OCI-LY7 (cell line): ENCODE results near the gene DDC. TPM values are rescaled to one million over a fixed set of nuclear protein-coding genes. Genes with fewer than 3 reads are reported as not detected.

Experiments used
- BruUV-seq: library from RNA; stranded (reverse); fragments of 400-500 nt; replicated peaks from 2 replicates; lab custom pipeline; 2021; lab: Mats Ljungman, UMichigan
- CTCF ChIA-PET: fragments of 300-600 bp; sonication (Branson Sonifier 250); formaldehyde crosslinking; loops from one replicate; lab custom pipeline; 2022; ENCODE audit warnings: antibody characterized with exemption; ENCODE audit not compliant: unreplicated experiment; lab: Charles Lee
- POLR2A ChIA-PET: fragments of 300-600 bp; sonication (Branson Sonifier 250); formaldehyde crosslinking; loops from one replicate; lab custom pipeline; 2022; ENCODE audit warnings: antibody characterized with exemption; lab: Charles Lee
- DNase-seq: peaks from one replicate; pipeline ENCODE4 v3.0.0-alpha.2; 2015; ENCODE audit warnings: low spot score
- H2AFZ ChIP-seq: fragments of 200-600 bp; sonication (generic), shearing (Covaris generic); 2 replicates; pipeline ENCODE4 v1.6.1; 2014; ENCODE audit warnings: mild to moderate bottlenecking, antibody characterized with exemption, low read length, moderate library complexity
- H3K27ac ChIP-seq: fragments of 200-600 bp; sonication (generic); 2 replicates; pipeline ENCODE4 v1.5.1; 2014; ENCODE audit warnings: mixed run types, low read depth, mild to moderate bottlenecking, moderate library complexity, low read length, inconsistent platforms; ENCODE audit not compliant: poor library complexity, severe bottlenecking
- H3K36me3 ChIP-seq: fragments of 200-600 bp; sonication (generic); 2 replicates; pipeline ENCODE4 v1.6.1; 2014; ENCODE audit warnings: mild to moderate bottlenecking, antibody characterized with exemption, low read length, moderate library complexity, mixed read lengths; ENCODE audit not compliant: insufficient read depth
- H3K4me1 ChIP-seq: fragments of 200-600 bp; sonication (generic); 2 replicates; pipeline ENCODE4 v1.5.1; 2014; ENCODE audit warnings: mild to moderate bottlenecking, low read length; ENCODE audit not compliant: insufficient read depth, poor library complexity, severe bottlenecking
- H3K4me2 ChIP-seq: fragments of 200-600 bp; sonication (generic); 2 replicates; pipeline ENCODE4 v1.6.1; 2014; ENCODE audit warnings: mild to moderate bottlenecking, low read length
- H3K4me3 ChIP-seq: fragments of 200-600 bp; sonication (generic); 2 replicates; pipeline ENCODE4 v1.5.1; 2014; ENCODE audit warnings: mild to moderate bottlenecking, low read depth, low read length; ENCODE audit not compliant: poor library complexity, severe bottlenecking
- H3K79me2 ChIP-seq: fragments of 200-600 bp; sonication (generic); 2 replicates; pipeline ENCODE4 v1.6.1; 2016; ENCODE audit warnings: low read depth, mild to moderate bottlenecking, low read length, moderate library complexity, mixed read lengths; ENCODE audit not compliant: insufficient read depth
- H3K9me2 ChIP-seq: fragments of 200-600 bp; sonication (generic); 2 replicates; pipeline ENCODE4 v1.6.1; 2016; ENCODE audit warnings: mild to moderate bottlenecking, low read length, mixed read lengths; ENCODE audit not compliant: insufficient read depth
- H3K9me3 ChIP-seq: fragments of 200-600 bp; sonication (generic); 2 replicates; pipeline ENCODE4 v1.6.1; 2014; ENCODE audit warnings: mild to moderate bottlenecking, mixed run types, low read length, mixed read lengths
- H4K20me1 ChIP-seq: fragments of 200-600 bp; sonication (generic); 2 replicates; pipeline ENCODE4 v1.6.1; 2014; ENCODE audit warnings: mild to moderate bottlenecking, antibody characterized with exemption, low read length, moderate library complexity, mixed read lengths; ENCODE audit not compliant: insufficient read depth
- EZH2phosphoT487 ChIP-seq: fragments of 200-600 bp; sonication (generic); IDR thresholded peaks from 2 replicates; pipeline ENCODE4 v1.6.1; 2018; ENCODE audit warnings: low read depth, borderline replicate concordance, mild to moderate bottlenecking, mixed run types, antibody characterized with exemption, low read length, moderate library complexity, mixed read lengths
- intact Hi-C: fragments of 100-400 bp; cut with micrococcal nuclease; formaldehyde crosslinking; loops from one replicate; pipeline ENCODE4 v1.10.0; 2022; ENCODE audit not compliant: unreplicated experiment
- total RNA-seq, 2 experiments: library from RNA; depleted of rRNA in 1 of 2; stranded (reverse); fragments of >200 nt in 1 of 2; shearing (Covaris generic) in 1 of 2; gene quantifications; 2 replicates each; pipeline ENCODE4 v1.2.3, GENCODE V29; 2014 to 2022
- TF ChIP-seq, protein P1 (sequence below): fragments of 200-600 bp; sonication (generic); conservative IDR thresholded peaks from 2 replicates; pipeline ENCODE4 v1.5.1; 2014; ENCODE audit warnings: mild to moderate bottlenecking, antibody characterized with exemption, low read length, moderate library complexity, mixed read lengths

The DDC gene
- total RNA-seq, 2 experiments from 2014 or later: not detected

- intact Hi-C loops: no loop called here
- H3K36me3 ChIP-seq: no peaks in the 10 kb centered on the region
- H3K9me2 ChIP-seq: no peaks in the 10 kb centered on the region
- H3K9me3 ChIP-seq: no peaks in the 10 kb centered on the region
- ChIA-PET POLR2A (interaction anchor here (0.7 kb wide), 1 partner anchor 479 kb away, joined by 3 read pairs; no protein-coding TSS in a partner anchor), CTCF (no interaction called here)
- H4K20me1 ChIP-seq: no peaks in the 10 kb centered on the region
- no peaks in the 10 kb centered on the region for H3K4me1 ChIP-seq
- no peak for DNase-seq
- H2AFZ ChIP-seq: no peak overlapping the region
- no TSS peak for BruUV-seq
- TF ChIP-seq, protein P1, sequence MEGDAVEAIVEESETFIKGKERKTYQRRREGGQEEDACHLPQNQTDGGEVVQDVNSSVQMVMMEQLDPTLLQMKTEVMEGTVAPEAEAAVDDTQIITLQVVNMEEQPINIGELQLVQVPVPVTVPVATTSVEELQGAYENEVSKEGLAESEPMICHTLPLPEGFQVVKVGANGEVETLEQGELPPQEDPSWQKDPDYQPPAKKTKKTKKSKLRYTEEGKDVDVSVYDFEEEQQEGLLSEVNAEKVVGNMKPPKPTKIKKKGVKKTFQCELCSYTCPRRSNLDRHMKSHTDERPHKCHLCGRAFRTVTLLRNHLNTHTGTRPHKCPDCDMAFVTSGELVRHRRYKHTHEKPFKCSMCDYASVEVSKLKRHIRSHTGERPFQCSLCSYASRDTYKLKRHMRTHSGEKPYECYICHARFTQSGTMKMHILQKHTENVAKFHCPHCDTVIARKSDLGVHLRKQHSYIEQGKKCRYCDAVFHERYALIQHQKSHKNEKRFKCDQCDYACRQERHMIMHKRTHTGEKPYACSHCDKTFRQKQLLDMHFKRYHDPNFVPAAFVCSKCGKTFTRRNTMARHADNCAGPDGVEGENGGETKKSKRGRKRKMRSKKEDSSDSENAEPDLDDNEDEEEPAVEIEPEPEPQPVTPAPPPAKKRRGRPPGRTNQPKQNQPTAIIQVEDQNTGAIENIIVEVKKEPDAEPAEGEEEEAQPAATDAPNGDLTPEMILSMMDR: peak; percentile 22; the same call in 1 of the 2 replicates
- TF ChIP-seq EZH2phosphoT487: no peak
- H3K79me2 ChIP-seq: no peaks in the 10 kb centered on the region
- no peak overlapping the region for H3K4me2 ChIP-seq
- H3K4me3 ChIP-seq: no peak overlapping the region
- H3K27ac ChIP-seq: no peak overlapping the region
Observed at GRCh38 chr7:50588937-50589336, 23.7 kb upstream of the DDC start.

DNA sequence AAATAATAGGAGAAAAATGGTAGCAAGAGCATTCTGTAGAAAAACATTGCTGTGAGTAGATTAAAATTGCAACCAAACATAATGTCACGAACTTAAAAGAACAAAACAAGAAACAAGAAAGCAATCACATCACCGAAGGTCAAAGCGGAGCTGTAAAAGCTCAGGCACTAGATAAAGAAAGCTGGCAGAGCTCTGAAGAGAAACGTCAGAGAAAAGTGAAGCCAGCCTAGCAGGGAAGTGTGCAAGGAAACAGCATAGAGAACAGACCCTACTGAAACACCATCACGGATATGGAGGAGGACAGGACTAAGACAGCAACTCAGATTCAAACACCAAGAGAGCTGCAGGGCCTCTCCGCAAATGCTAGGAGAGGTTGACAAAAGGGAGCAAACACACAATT lies 22.5 kb upstream of the DDC start:
- no TSS peak for BruUV-seq
- DNase-seq: no peak
- Histone ChIP-seq H3K36me3 (no peaks in the 10 kb centered on the region), H4K20me1 (no peaks in the 10 kb centered on the region), H3K4me3 (no peak overlapping the region), H3K4me2 (no peak overlapping the region), H3K27ac (no peak overlapping the region), H3K9me3 (no peaks in the 10 kb centered on the region), H3K9me2 (no peaks in the 10 kb centered on the region), H3K4me1 (no peaks in the 10 kb centered on the region), H3K79me2 (no peaks in the 10 kb centered on the region), H2AFZ (no peak overlapping the region)
- intact Hi-C loops: no loop called here
- TF ChIP-seq EZH2phosphoT487: no peak
- TF ChIP-seq, protein P1: no peak
- POLR2A ChIA-PET: no interaction called here
- CTCF ChIA-PET: no interaction called here

GRCh38 chr7:50584793-50585408 lies 19.7 kb upstream of the DDC start:
- Histone ChIP-seq H3K4me3 (no peak overlapping the region), H3K9me2 (no peaks in the 10 kb centered on the region), H3K9me3 (no peaks in the 10 kb centered on the region), H3K4me1 (no peaks in the 10 kb centered on the region), H3K4me2 (no peak overlapping the region), H3K27ac (no peak overlapping the region), H4K20me1 (no peaks in the 10 kb centered on the region), H3K79me2 (no peaks in the 10 kb centered on the region), H3K36me3 (no peaks in the 10 kb centered on the region), H2AFZ (no peak overlapping the region)
- no peak for DNase-seq
- intact Hi-C loops: no loop called here
- CTCF ChIA-PET: no interaction called here
- no TSS peak for BruUV-seq
- no peak for TF ChIP-seq EZH2phosphoT487
- TF ChIP-seq, protein P1: no peak
- POLR2A ChIA-PET: interaction anchor here (1.1 kb wide), 1 partner anchor 9 kb away, joined by 3 read pairs; no protein-coding TSS in a partner anchor
